Stimulated activated CD8-positive, alpha-beta memory T cell treated with anti-CD3 and anti-CD28 coated beads, Interleukin-15, amount 100 ng/mL, for 1 hour (primary cell): ENCODE measurements around the gene NAV3.

Experiments used
- DNase-seq: peaks from one replicate; pipeline ENCODE4 v3.0.0-alpha.2; 2020; ENCODE audit warnings: low read depth

Gene NAV3

GRCh38 chr12:77847060-77847541 lies 16.4 kb downstream of the NAV3 start:
- DNase-seq: no peak

- no peak for DNase-seq
These were observed 17.2 kb downstream of the NAV3 start for GRCh38 chr12:77847680-77848431.

- no peak for DNase-seq
These were observed 19.4 kb downstream of the NAV3 start for GRCh38 chr12:77850129-77850528.

GRCh38 chr12:77850698-77851097 lies 20.0 kb downstream of the NAV3 start:
- DNase-seq: no peak

GRCh38 chr12:77855548-77855947 lies 24.9 kb downstream of the NAV3 start:
- no peak for DNase-seq

- no peak for DNase-seq
These were observed 30.6 kb downstream of the NAV3 start for GRCh38 chr12:77861317-77861716.

GRCh38 chr12:77865178-77865577 lies 34.5 kb downstream of the NAV3 start:
- no peak for DNase-seq

- DNase-seq: no peak
These were observed 48.2 kb downstream of the NAV3 start for GRCh38 chr12:77878901-77879300.

GRCh38 chr12:77882709-77883108 lies 52.0 kb downstream of the NAV3 start:
- DNase-seq: no peak

- DNase-seq: no peak
These were observed 57.9 kb downstream of the NAV3 start for GRCh38 chr12:77888611-77889010.

GRCh38 chr12:77891518-77892147 lies 60.9 kb downstream of the NAV3 start:
- no peak for DNase-seq

GRCh38 chr12:77893918-77894317 lies 63.2 kb downstream of the NAV3 start:
- DNase-seq: no peak

- DNase-seq: no peak
These were observed 63.9 kb downstream of the NAV3 start for GRCh38 chr12:77894556-77894955.

- DNase-seq: no peak
These were observed 65.0 kb downstream of the NAV3 start for GRCh38 chr12:77895699-77896098.

- DNase-seq: no peak
These were observed 77.2 kb downstream of the NAV3 start for GRCh38 chr12:77907936-77908335.

- no peak for DNase-seq
These were observed 83.4 kb downstream of the NAV3 start for GRCh38 chr12:77914081-77914488.

GRCh38 chr12:77915071-77915600 lies 84.4 kb downstream of the NAV3 start:
- no peak for DNase-seq

GRCh38 chr12:77916276-77916675 lies 85.6 kb downstream of the NAV3 start:
- DNase-seq: no peak

GRCh38 chr12:77918046-77918445 lies 87.4 kb downstream of the NAV3 start:
- no peak for DNase-seq

GRCh38 chr12:77919450-77919849 lies 88.8 kb downstream of the NAV3 start:
- DNase-seq: no peak

GRCh38 chr12:77923882-77924281 lies 93.2 kb downstream of the NAV3 start:
- DNase-seq: no peak

- no peak for DNase-seq
These were observed 94.0 kb downstream of the NAV3 start for GRCh38 chr12:77924703-77925102.

GRCh38 chr12:77925536-77926108 lies 94.9 kb downstream of the NAV3 start:
- no peak for DNase-seq
